Posterior vena cava (tissue), 2 donors: Measurements from ENCODE around the gene MARVELD2. TPM values are rescaled to one million over a fixed set of nuclear protein-coding genes. Genes with fewer than 3 reads are reported as not detected.

ENCODE experiments used
- DNase-seq: peaks from one replicate; pipeline ENCODE4 v3.0.0-alpha.2; 2020; ENCODE audit warnings: low spot score
- intact Hi-C, 2 donors: fragments of 100-400 bp; cut with DNase I; formaldehyde crosslinking; loops; one replicate each; pipeline versions ENCODE4 v1.14.1 to v1.14.2; 2022 to 2023
- total RNA-seq, 2 donors: library from RNA; stranded (reverse); fragmentation: NEBNext Ultra II Directional; extraction: Animal tissue kit (Norgen Biotek cat#: 25700); gene quantifications; one replicate each; pipeline ENCODE4 v1.2.1, GENCODE V29; 2021
- donor health status: DM: yes; HTN: yes; CAD: no.
- donor health status: DM: yes; HTN: yes; CAD: no.

Gene MARVELD2
- total RNA-seq, 2 donors from 2014 or later = 0.56 to 1.00 TPM

DNA sequence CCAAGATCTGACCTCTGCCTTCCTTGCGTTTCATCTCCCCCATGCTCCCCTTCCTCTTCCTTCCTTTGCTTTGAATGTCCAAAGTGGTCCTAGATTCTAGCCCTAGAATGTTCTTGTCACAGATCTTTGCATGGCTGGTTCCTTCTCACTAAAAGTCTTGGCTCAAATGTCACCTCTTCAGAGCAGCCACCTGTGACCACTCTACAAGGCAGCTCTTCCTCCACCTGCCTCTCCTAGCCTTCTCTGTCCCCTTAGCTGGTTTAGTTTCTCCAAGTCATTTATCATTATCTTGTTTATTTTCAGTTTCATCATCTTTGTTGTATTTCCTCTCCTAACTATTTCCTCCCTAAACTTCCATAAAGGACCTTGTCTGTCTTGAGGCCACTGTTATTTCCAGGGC is 70.6 kb downstream of the MARVELD2 start:
- intact Hi-C loops = no loop called here
- no peak for DNase-seq

DNA sequence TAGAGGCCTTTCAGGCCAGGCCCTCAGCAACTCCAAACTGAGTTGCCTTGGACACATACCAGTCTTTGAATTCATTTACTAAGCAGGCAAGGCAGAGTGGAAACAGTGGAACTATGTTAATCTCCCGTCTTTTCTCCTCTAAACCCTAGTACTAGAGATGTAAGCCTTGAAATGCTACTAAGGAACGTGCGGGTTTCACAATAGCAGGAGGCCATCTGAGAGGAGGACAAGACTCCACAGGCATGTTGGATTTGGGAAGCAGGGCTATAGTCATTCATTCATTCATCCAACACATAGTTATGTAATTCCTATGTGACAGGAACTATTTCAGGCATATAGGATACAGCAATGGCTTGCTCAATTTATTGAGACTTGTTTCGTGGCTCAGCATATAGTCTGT is 74.3 kb downstream of the MARVELD2 start:
- intact Hi-C loops = no loop called here
- no peak for DNase-seq

DNA sequence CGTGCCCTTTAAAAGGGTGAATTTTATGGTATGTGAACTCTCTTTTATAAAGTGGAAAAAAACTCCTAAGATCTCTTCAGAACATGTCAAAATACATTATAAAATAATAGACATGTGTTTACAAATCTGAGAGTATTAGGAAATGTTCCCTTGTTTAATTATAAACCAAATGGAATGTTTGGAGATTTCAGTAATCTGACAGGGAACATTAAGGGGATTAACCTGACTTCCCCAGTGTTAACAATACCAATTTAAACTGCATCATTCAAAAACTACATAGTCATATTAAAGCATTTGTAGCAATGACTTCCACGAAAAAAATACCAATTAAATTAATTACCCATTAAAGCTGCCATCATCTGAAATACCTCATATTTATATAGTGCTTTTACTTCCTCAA is 76.1 kb downstream of the MARVELD2 start:
- intact Hi-C loops = no loop called here
- DNase-seq = no peak

DNA sequence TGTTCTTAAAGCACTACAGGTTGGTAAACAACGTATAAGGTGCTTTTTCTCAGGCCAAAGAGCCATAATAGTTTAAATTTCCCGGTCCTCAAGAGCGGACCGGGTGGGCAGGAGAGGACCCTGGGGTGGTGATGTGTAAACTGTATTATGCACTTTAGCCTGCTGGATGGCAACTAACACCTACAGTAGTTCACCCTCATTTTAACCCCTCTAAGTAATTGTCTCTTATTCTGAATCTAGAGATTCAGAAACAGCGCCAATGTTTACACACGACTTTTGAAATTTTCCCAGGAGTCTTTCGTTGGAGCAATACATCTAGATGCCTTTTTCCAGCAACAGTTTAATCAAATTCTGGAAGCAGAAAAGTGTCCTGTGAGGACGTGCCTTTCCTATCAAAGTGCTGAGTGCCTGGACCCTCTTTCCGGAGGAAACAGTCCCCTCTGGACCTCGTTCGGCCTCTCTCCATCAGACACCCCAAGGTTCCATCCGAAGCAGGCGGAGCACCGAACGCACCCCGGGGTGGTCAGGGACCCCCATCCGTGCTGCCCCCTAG is 77.0 kb downstream of the MARVELD2 start:
- DNase-seq = no peak
- intact Hi-C loops = no loop called here

DNA sequence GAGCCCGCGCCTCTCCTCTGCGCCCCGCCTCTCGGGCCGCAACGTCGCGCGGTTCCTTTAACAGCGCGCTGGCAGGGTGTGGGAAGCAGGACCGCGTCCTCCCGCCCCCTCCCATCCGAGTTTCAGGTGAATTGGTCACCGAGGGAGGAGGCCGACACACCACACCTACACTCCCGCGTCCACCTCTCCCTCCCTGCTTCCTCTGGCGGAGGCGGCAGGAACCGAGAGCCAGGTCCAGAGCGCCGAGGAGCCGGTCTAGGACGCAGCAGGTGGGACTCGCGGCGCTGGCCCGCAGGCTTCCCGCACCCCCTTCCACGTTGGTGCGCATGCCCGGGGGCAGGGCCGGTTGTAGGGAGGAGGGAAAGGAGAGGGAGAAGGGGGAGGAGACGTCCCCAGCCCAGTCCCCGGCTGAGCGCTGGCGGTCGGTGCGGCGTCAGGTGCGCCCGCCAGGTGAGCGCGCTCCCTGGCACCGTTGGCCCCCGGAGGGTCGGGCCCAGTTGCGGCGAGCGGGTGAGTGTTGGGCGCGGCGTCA is 77.5 kb downstream of the MARVELD2 start, which contains the start of gene OCLN:
OCLN (plus strand) TSS at position 400 of the 532 bp plus-strand sequence. CDS start 11,455 bp downstream, outside the sequence.
- DNase-seq = peak; percentile 82

DNA sequence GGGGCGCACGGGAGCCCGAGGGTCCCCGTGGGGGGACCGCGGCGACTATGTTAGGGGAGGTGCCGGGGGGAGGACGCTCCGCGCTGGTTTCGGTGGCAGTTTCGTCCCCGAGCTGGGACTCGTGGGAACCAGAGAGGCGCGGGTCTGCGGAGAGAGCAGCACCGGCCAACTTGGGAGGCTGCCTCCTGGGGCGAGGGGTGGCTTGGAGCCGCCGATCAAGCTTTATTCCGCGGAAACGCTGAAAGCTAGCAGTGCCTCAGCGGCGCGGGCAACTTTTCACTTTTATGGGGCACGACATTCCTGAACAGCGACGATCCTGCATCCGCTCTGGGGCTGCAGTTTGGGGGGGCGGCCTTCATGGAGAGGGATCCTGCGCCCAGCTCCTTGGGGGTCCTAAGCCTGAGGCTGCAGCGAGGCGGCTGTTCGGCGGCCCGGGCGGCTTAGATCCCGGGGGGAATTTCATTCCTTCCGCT is 78.0 kb downstream of the MARVELD2 start:
- no peak for DNase-seq
- intact Hi-C loops = no loop called here

More for the DNA sequence above, 77.5 kb downstream of the MARVELD2 start, which contains the start of gene OCLN:
- intact Hi-C loops = no loop called here

DNA sequence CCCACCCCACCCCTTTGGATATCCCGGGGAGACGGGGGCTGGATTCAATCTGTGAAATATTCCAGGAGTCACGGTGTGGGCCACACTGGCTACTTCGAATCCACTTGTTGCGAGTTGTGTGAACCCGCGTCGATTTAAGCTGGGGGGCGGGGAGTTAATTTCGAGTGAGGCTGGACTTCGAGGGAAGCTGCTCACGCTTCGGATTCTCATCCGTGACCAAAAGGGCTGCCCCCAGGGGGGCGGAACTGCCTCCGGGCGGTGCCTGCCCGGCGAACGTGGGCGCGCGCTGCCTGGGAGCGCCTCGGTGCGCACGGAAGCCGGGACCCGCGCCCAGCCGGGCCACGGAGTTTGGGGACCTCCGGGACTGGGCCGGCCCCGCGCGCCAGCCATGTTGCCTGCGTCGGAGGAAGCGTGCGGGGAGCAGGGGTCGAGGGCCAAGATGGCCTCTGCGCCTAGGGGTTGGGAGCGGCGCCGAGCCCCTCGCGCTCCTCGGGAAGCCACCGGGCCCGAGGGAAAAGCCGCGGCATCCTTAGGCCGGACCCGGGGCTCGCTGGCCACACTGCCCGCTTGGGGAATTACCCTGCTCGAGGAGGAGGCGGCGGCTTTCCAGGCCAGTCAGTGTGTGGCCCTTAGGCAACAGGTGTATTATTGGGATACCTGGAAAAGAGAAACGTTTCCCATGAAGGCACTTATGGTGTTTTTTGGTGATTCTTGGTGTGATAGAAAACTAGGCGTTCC is 78.6 kb downstream of the MARVELD2 start:
- DNase-seq = no peak
- intact Hi-C loops = no loop called here

Other genes with a start within 250 kb of the MARVELD2 start
- 1 to 10 TPM; 2.4 to 2.7 TPM for gene CCNB1, start 248.0 kb upstream of the MARVELD2 start, total RNA-seq
- 1 to 10 TPM; 1.9 to 3.0 TPM for gene CENPH, start 225.5 kb upstream of the MARVELD2 start, total RNA-seq
- gene CDK7, start 180.2 kb upstream of the MARVELD2 start, total RNA-seq = 10 to 100 TPM; 14.6 to 19.5 TPM
- 1 to 10 TPM; 3.6 to 5.8 TPM for gene CCDC125, start 82.3 kb upstream of the MARVELD2 start, total RNA-seq
- 10 to 100 TPM; 31.9 to 36.1 TPM for gene AK6, start 45.6 kb upstream of the MARVELD2 start, total RNA-seq
- gene TAF9, start 45.6 kb upstream of the MARVELD2 start, total RNA-seq = 10 to 100 TPM; 30.9 to 35.6 TPM
- gene RAD17, start 45.3 kb upstream of the MARVELD2 start, total RNA-seq = 10 to 100 TPM; 17.8 to 18.2 TPM
- 1 to 10 TPM; 1.9 TPM for gene OCLN, start 77.7 kb downstream of the MARVELD2 start, total RNA-seq
- gene GTF2H2C, start 145.1 kb downstream of the MARVELD2 start, total RNA-seq = 10 to 100 TPM; 23.2 to 27.5 TPM